Fibroblast of the conjunctiva (primary cell): ENCODE measurements around the gene TREH.
"Not testable (repeated sequence)": the region's sequence is repeated elsewhere in the genome, so short reads cannot be mapped to it uniquely, and the experiment has no call there.

Experiments used
- DNase-seq: peaks from one replicate; pipeline ENCODE4 v3.0.0-alpha.2; 2010; ENCODE audit warnings: low read depth

TREH gene

DNA sequence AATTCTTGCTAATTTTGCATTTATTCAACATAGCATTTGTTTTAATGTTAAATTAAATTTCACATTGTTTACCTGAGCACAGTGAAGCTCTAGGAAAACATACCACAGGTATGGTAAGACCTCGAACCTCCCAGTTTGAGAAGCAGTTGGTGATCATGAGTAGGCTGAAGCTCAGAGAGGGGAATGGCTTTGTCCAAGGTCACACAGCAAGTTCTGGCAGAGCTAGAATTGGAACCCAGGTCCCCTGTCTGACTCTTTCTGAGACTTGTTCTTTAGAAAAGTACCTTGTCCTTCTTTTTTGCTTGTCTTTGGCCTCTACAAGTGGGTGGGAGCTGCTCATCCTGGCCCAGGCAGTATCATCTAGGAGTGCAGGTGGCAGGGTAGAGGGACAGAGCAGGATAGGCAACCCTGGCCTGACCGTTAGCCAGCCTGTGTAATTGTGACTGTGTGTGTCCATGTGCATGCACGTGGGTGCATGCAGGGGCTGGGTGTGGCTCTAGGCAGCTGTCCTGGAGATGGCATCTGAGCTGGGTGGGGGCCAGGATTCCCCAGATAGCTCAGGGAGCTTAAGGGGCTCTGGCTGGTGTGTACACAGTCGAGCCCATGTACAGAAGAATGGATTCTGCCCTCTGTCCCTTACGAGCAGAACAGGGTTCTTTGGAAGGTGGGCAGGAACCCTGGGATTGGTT, 50.4 kb downstream of the TREH start:
- DNase-seq: no peak

DNA sequence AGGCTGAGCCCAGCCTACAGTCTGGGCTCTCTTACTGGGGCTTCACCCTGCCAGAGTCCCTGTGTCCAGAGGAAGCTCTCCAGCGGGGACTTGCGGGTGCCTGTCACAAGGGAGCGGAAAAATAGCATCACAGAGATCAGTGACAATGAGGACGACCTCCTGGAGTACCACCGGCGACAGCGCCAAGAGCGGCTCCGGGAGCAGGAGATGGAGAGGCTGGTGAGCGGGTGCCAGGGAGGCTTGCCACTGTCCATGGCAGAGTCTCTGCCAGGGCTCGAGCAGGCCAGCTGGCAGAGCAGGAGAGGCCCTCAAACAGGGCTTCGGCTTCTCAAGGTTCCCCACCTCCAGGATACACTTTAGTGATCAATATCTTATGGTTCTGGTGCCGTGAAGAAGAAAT, 51.0 kb downstream of the TREH start:
- DNase-seq: no peak

DNA sequence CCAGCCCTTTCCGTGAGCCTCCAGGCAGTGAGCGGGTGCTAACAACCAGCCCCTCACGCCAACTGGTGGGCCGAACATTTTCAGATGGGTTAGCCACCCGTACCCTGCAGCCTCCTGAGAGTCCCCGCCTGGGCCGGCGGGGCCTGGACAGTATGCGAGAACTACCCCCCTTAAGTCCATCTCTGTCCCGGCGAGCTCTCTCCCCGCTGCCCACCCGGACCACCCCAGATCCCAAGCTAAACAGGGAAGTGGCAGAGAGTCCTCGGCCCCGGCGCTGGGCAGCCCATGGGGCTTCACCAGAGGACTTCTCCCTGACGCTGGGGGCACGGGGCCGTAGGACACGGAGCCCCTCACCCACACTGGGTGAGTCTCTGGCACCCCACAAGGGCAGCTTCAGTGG, 51.4 kb downstream of the TREH start:
- no peak for DNase-seq

DNA sequence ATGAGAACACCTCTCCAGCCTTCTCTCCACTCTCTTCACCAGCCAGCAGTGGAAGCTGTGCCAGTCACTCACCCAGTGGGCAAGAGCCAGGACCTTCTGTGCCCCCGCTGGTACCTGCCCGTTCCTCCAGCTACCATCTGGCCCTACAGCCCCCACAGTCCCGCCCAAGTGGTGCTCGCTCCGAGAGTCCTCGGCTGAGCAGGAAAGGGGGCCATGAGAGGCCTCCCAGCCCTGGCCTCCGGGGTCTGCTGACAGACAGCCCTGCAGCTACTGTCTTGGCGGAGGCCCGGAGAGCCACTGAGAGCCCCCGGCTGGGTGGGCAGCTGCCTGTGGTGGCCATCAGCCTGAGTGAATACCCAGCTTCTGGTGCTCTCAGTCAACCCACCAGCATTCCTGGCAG, 51.9 kb downstream of the TREH start:
- DNase-seq: no peak

DNA sequence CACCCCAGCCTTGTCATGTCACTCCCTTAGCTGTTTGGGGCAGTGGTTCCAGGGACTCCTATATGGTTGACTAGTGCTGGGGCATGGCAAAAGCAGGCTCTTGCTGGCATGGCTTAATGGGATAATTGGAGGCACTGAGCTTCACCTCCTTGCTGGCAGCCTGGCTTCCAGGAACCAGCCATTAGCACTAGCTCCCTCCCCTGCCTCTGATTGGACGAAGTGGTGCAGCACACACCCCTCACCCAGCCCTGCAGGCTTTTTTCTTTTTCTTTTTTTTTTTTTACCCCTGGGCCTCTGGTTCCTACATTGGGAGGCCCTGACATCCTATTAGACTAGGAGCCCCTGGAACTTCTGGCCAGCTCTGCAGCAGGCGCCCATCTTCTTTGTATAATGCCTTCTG, 53.5 kb downstream of the TREH start:
- DNase-seq: no peak

DNA sequence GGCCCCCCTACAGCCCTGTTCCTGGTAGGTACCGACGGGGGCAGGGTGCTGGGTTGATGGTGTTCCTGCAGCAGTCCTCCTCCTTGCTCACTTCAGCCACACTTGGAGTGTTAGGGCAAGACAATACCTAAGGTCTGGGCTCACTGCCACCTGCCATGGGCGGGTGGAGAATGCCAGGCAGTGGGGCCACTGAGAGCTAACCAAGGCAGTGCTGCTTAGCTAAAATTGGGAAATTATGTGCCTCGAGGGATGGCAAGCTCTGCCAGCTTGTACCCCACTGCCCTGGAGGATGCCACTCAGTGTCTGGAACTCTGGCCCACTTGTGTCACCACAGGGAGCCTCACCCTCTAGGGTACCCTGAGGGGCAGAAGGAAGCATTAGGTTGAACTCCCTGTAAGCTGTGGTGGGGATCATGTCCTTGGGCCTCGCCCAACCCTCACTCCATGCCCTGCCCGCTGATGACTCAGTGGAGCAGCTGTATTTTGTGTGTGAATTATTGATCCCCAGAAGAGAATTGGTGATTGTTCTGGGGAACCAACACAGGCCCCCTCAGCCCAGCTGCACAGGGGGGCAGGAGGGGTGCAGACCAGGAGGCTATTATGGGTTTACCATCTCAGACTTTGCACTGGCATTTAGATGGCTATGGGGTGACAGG, 54.3 kb downstream of the TREH start:
- no peak for DNase-seq

DNA sequence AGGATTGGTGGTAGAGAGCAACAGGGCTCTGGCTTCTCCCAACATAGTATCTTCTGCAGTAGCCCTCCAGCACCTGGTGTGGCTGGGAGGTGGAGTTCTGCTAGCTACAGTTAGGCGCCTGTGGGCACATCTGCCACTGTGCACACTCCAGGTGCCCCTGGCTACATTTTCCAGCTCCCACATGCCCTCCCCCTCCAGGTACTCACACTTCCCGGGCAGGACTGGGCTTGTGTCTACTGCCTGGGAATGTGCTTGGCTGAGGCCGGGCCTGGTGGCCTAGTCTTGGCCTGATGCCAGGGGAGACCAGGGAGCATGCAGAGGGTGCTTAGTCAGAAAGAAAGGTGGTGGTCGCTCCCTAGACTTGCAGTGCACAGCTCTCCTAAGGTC, 56.2 kb downstream of the TREH start:
- no peak for DNase-seq

DNA sequence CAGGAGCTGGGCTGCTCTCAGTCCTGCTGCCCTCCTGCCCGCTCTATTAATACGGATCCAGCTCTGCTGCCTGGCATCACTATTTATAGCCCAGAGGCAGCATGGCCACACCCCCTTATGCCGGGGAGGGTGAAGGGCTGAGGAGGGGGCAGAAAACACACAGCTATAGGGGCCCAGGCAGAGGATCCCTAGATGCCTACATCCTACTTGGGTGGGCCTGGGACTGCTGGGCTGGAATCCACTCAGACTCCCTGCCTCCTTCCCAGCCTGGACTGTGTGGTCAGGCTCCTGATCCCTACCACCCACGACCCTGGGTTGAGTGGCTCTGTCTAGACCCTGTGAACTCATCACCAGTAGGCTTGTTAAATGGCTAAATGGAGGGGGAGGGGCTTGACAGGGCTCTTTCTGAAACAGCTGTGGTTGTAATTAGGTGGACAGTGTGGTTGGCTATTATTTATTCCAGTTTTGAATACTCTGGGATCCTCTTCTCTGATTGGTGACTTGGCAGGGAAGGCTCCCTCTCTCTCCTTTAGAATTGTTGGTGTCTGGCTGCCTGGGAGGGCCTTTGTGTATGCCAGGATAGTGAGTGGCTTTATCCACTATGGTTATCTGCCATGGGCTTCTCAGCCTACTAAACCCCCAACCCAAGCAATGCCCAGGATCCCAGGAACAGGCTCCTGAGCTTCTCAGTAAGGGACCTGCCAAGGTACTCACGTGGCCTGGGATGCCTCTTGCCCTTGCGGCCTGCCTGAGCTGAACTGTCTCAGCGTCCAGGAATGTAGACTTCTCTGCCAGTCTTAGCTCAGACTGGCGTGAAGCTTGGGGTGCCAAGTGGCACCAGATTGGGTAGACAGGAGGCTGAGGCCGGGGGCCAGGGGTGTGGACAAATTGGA, 56.8 kb downstream of the TREH start:
- DNase-seq: no peak

DNA sequence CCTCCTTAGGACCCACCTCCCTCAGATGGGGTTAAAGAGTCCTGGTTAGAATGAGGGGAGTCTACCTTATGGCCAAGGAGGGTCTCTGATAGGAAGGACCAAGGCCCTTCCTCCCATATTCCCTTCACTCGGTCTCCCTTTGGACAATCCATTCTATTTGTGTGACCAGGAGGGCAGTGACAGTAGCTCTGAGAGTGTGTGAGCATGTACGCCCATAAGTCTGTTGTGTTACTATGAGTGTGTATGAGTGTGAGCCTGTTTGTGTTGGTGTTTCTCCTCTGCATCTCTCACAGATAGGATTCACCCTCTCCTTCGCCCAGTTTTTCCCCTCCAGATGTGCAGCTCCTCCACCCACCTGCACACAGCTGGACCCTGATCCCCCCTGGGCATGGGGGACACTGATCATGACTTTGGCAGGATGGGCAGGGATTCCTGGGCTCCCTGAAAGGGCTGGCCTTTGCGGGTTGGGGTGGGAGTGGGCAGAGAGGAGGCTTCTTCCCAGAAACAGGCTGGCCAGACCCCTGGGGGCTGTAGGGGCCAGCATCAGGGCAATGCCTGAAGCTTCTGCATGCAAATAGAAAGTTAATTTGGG, 57.6 kb downstream of the TREH start:
- no peak for DNase-seq

DNA sequence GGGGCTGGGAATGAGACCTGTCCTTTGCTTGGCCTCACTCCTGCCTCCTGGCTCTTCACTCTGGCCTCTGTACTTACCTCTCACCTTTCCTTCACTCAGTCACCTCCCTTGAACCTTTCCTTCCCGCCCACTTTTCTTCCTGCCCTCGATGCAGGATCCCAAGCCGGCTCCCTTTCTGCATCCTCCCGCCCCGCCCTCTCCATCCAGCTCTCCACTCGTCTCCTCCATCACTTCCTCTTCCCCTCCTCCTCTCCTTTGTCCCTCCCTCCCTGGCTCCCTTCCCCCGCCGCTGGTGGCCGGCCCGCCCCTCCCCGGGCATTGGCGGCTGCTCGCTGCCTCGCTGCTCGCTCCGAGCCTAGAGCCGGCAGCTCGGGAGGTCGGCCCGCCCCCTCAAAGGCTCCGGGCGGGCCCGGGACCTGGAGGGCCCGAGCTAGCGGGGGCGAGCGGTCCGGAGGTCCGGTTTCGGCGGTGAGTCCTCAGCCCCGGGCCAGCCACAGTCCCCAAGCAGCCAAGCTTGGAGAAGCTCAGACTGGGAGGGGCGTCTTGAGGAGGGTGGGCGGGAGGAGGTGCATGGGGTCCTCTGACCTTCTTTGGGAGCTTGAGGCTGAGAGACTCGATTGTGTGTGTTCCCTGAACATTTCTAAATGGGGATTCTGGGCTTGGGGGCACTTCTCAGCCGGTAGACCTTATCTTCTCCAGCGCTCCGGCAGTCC, 58.2 kb downstream of the TREH start:
- peak; percentile 64 for DNase-seq

DNA sequence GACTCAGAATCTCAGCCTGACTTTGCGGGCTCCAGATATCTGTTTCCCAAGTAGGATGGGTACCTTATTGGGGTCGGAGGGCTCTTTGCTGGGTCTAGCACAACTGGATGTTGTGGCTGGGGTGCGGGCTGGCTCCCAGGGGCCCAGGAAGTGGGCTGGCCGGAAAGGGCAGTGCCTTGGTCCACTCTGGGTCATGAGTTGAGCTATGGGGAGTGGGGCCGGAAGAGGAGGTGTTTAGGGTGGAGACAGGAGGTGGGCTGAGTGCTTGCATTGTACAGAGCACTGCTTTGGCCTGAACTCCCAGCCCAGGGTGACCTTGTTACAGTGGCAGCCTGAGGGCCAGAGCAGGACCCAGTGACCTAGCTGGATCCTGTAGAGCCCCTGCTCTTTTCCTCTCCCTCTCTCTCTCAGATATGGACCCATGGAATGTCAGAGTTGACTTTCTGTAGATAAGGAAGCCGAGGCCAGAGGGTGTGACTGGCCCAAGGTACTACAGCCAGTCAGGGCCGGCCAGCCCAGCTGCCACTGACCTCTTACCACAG, 58.9 kb downstream of the TREH start:
- no peak for DNase-seq

DNA sequence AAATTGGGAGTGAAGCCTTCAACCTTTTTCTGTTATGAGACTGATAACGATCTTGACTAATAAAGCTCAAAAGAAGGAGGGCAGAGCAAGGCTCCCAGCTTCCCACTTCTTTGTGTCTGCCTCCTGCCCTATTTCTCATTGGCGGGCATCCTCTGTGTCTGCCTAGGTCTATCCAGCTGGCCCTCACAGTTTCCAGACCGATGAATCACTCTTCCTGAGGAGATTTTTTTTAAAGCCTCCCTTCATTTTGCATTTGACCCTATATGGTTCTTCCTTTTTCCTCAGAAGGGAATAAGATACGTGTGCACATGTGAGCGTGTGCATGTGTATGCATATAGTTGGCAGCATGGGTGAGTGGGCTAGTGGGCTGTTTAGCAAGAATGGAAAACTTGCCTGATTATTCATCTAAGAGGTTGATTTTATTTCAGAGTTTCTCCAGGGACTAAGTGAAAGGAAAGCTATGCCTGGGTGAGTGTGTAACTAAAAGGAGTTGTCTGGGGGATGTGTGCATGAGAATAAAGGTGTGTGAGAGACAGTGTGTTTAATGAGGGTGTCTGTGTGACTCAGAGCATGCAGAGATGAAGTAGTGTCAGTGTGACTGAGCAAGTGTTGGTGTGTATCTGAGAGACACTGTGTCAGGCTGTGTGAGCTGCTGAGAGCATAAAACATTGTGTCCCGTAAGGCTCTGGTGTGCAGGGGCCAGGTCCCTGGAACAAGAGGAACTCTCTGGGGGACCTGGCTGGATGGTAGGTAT, 59.8 kb downstream of the TREH start:
- peak; percentile 85 for DNase-seq

DNA sequence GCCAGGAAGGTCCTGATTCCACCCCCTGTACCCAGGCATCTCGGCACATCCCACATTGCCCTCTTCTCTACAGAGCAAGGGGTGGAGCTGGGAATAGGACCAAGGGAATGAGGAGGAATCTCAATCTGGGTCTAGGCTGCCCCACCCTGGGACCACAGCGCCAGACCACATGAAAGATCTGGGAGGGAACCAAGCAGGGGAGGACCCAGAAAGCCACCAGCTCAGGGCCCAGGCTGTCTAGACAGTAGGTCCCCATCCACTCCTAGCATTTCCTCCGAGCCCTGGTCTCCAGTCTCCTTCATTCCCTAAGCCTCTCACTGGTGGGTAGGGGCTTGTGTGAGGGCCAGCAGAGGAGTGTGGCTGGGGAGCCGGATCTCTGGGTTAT, 60.5 kb downstream of the TREH start:
- DNase-seq: peak; percentile 61

DNA sequence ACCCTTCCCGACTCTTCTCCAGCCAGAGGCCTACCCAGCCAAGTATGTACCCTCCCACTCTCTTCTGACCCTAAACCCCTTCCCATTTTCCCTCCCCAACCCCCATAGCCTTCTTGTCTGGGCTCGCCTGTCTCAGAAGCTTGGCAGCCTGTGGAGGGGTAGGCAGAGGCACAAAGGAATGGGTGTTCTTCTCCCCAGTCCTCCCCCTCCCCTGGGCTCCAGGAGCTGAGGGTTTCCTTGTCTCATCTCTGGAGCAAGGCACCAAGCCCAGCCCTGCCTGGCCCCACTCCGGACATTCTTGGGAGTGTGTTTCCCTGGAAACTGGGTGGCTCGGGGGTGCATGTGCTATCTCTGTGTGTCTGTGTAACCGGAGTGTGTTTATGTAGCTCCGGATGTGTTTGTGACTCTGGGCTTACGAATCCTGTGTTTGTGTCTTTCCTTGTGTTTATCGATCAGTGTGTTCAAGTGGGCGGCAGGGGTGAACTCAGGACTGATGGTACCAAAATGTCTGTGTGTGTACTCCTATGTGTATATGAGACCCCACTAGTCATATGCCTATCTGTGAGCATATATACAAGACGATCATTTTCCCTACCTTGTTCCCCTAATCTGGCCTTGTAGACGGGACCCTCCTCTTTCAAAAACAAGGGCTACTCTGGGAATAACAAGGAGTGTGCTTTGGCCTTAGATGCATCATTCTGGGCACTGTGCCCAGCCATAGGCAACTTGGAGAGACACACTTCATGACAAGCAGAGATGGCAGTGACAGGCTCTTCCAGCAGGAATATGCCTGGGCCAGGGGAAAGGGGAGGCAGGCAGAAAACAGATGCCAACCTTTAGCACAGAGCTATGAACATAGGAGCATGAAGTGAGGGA, 61.1 kb downstream of the TREH start:
- peak; percentile 41 for DNase-seq

DNA sequence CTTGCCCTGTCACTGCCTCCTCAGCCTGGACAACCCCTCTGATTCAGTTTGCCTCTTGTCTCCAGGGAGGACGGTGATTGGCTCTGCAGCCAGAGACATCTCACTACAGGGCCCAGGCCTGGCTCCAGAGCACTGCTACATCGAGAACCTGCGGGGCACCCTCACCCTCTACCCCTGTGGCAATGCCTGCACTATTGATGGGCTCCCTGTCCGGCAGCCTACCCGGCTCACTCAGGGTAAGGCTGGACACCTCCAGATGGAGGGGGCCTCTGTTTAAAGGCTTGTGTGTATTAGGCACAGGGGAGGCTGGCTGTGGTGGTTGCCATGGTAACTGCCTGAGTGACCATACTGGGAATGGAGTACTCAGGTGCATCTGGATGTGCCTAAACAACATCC, 63.5 kb downstream of the TREH start:
- DNase-seq: no peak

DNA sequence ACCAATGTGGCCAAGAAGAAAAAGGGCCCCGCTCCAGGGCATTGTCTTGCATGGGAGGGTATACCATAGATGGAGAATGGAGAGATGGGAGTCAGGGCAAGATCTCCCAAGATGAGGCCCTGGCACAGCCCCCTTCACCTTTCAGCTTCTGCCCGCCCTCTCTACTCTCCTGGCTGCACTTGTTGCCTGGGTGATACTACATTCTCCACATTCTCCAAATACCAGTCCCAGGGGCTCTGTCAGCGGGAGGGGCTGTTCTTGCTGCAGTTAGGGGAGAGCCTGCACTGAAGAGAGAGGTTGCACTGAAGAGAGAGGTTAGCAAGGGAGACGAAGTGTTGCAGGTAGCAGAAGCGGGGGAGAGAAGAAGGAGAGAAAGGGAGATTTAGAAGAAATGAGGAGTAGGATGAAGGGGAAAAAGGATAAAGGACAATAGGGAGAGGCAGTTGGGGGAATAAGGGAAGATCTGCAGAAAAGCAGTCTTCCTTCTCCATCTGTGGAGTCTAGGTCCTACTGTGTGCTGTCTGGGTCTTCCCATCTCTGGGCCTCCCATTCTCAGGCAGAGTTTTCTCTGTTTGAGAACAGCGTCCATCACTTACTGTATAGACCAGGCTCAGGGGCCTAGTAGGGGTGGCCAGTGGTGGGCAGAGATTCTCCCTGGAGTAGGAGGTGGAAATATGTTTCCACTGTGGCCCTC, 64.0 kb downstream of the TREH start:
- no peak for DNase-seq

DNA sequence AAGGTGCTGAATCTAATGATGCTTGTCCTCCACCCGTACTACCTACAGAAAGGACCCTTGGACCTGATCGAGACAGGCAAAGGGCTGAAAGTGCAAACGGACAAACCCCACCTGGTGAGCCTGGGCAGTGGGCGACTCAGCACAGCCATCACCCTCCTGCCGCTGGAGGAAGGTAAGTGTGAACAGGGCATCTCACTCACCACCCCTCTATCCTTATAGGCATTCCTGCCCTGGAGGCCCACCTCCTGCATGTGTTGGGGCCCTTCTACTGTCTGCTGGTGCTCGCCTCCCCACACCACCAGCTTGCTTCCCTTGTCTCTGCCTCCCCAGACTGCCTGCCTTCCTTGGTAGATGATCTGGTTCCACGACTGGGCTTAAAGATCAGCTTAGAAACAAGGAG, 64.9 kb downstream of the TREH start:
- DNase-seq: no peak

DNA sequence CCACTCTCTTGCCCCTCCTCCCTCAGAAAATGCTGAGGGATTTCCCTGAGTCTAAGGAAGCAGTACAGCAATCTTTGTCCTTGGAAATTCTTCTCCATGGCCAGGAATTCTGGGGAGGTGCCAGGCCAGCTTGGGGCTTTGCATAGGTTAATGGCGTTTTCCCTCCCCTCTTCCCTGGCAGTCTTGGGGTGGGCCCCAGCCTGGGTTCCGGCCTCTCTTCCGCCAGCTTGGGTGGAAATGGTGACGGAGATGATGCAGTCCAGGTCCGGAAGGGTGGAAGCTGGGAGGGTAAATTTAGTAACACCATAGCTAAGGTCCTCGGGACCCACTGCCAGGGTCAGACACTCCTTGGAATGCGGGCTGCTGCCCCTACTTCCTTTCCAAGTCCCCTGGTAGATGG, 67.1 kb downstream of the TREH start:
- DNase-seq: no peak

DNA sequence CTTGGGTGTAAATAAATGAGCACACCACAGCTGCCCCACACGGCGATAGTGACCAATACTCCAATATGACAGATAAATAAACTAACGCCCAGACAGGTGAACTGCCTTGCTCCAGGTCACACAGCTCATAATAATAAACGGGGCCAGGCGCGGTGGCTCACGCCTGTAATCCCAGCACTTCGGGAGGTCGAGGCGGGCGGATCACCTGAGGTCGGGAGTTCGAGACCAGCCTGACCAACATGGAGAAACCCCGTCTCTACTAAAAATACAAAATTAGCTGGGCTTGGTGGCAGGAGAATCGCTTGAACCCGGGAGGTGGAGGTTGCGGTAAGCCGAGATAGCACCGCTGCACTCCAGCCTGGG, 68.0 kb downstream of the TREH start:
- DNase-seq: not testable (repeated sequence)
